HUES6 (cell line): ENCODE results near the gene RAPGEF4.

Experiments
- H3K27ac ChIP-seq: 2 replicates; pipeline ENCODE4 v1.7.0; 2013; ENCODE audit warnings: low read depth, mild to moderate bottlenecking, low read length, inconsistent platforms
- H3K27me3 ChIP-seq: 2 replicates; pipeline ENCODE4 v1.6.1; 2013; ENCODE audit warnings: low read length; ENCODE audit not compliant: control insufficient read depth, insufficient read depth
- H3K36me3 ChIP-seq: 2 replicates; pipeline ENCODE4 v1.6.1; 2013; ENCODE audit warnings: low read length; ENCODE audit not compliant: control insufficient read depth, insufficient read depth
- H3K4me1 ChIP-seq: 2 replicates; pipeline ENCODE4 v1.6.1; 2013; ENCODE audit warnings: low read length; ENCODE audit not compliant: control insufficient read depth, insufficient read depth
- H3K4me3 ChIP-seq: 2 replicates; pipeline ENCODE4 v1.5.1; 2013; ENCODE audit warnings: low read depth, low read length
- H3K9ac ChIP-seq: one replicate; pipeline ENCODE4 v1.6.1; 2013; ENCODE audit warnings: mild to moderate bottlenecking, low read length
- H3K9me3 ChIP-seq: 2 replicates; pipeline ENCODE4 v1.6.1; 2013; ENCODE audit warnings: low read depth, low read length; ENCODE audit not compliant: control insufficient read depth, insufficient read depth

Gene RAPGEF4

DNA sequence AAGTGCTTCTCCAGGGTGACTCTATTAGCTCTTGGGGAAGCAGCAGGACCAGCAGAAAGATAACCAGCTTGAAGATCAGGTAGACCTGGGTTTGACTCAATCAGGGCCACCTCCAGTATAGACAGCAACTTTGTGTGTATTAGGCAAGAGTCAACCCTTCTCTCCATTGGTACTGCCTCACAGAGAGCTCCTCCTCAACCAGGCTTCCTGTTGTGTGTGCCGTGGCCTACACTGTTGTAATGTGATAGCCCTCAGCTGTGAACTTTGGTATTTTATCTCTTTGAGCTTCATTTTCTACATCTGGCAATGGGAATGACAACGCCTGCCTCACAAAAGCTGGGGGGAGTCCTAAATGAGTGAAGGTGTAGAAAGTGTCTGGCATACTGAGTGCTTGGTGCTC is 323.0 kb downstream of the RAPGEF4 start:
- Histone ChIP-seq H3K27me3 (no peaks in the 10 kb centered on the region), H3K36me3 (no peaks in the 10 kb centered on the region), H3K4me3 (no peak overlapping the region), H3K4me1 (no peaks in the 10 kb centered on the region), H3K27ac (no peak overlapping the region), H3K9me3 (0 out of 2 replicates have a peak, but pooled peaks cover 5% of the 10 kb centered on the region), H3K9ac (no peak overlapping the region)

DNA sequence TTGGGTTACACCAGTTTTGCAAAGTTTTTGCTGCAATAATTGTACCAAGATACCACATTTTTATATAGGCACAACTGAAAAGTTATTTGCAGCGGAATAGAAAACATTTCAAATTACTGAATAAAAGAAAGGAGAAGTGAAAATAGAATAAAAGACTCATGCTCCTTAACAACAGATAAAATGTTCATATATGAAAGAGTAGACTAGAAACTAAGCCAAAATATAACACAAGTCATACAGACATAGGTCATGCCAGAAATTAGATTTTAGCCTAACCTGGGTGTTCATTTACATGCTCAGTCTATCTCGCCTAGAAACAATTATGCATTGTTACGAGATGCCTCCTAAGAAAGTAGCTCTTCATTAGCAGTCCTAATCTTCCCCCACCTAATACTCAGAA is 323.6 kb downstream of the RAPGEF4 start:
- no peaks in the 10 kb centered on the region for H3K36me3 ChIP-seq
- H3K9me3 ChIP-seq: 0 out of 2 replicates have a peak, but pooled peaks cover 5% of the 10 kb centered on the region
- H3K9ac ChIP-seq: no peak overlapping the region
- H3K27ac ChIP-seq: no peak overlapping the region
- H3K4me1 ChIP-seq: no peaks in the 10 kb centered on the region
- no peak overlapping the region for H3K4me3 ChIP-seq
- H3K27me3 ChIP-seq: no peaks in the 10 kb centered on the region

- Histone ChIP-seq H3K27me3 (no peaks in the 10 kb centered on the region), H3K4me3 (no peak overlapping the region), H3K27ac (no peak overlapping the region), H3K9ac (no peak overlapping the region), H3K4me1 (no peaks in the 10 kb centered on the region), H3K36me3 (no peaks in the 10 kb centered on the region), H3K9me3 (0 out of 2 replicates have a peak, but pooled peaks cover 5% of the 10 kb centered on the region)
These were observed 324.4 kb downstream of the RAPGEF4 start for GRCh38 chr2:173059971-173060461.

GRCh38 chr2:173062801-173063200 is 327.2 kb downstream of the RAPGEF4 start:
- Histone ChIP-seq H3K27ac (no peak overlapping the region), H3K27me3 (no peaks in the 10 kb centered on the region), H3K4me3 (no peak overlapping the region)

DNA sequence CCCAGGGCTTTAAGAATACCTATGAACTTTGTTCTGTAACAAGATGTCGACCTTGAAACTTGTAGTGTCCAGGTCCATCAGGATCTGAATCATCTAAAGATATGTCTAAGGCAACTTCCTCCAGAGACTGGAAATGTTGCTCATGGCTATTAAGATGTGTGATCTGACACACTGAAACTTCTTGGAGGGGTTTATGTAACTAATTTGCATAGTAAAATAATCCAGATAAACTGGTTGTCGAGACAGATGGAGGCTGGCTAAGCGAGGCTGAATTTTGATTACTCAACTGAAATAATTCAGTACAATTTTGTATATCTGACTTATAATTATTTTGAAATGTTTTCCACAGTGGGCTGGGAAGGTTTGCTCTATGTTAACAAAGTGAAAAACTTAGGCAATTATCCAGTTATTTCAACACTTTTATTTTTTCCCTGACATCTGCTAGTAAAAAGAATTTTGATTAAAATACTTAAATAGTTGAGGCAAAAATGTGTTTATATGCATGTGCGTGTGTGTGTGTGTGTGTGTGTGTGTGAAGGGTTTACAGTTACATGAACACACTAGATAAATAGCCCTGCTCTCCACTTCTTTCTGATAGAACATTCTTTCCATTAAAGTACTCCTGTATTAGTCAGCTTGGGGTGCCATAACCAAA is 328.6 kb downstream of the RAPGEF4 start:
- no peaks in the 10 kb centered on the region for H3K27me3 ChIP-seq
- no peaks in the 10 kb centered on the region for H3K4me1 ChIP-seq

More at GRCh38 chr2:173062801-173063200, 327.2 kb downstream of the RAPGEF4 start:
- Histone ChIP-seq H3K36me3 (no peaks in the 10 kb centered on the region), H3K9me3 (0 out of 2 replicates have a peak, but pooled peaks cover 5% of the 10 kb centered on the region), H3K4me1 (no peaks in the 10 kb centered on the region), H3K9ac (no peak overlapping the region)

DNA sequence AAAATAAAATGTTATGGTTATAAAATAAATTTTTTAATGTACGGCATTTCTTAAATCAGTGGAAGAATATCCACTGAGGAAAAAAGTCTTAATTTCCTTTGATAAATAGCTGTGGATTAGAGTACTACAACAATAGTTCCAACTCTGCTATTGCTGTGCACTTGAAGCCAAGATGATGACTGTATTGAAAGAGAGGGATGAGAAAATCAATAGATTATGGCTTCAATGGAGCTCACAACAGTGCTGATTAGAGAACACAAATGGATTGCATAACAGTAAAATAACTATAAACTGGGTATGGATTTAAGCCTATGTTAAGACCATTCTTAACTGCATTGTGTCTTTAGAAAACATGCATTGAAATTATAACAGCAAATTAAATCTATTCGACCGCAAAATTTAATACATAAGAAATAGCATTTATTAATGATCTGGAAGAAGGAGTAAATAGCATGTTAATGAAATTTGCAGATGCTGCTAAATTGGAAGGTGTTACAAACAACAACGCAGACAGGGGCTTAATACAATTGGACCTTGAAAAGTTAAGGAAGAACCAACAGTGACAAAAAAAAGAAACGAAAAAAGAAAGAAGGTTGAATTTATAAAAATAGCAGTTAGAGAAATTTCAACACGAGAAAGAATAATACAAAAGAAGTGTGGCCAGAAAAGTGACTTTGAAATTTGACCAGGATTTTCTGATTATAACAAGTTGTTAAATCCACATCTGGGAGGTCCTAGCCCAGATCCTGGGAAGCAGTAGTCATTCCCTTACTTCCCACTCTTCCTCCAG is 331.4 kb downstream of the RAPGEF4 start:
- H3K9ac ChIP-seq: no peak overlapping the region
- no peaks in the 10 kb centered on the region for H3K27me3 ChIP-seq

More for the DNA sequence above, 328.6 kb downstream of the RAPGEF4 start:
- no peaks in the 10 kb centered on the region for H3K9me3 ChIP-seq
- no peaks in the 10 kb centered on the region for H3K36me3 ChIP-seq
- H3K9ac ChIP-seq: no peak overlapping the region
- H3K27ac ChIP-seq: no peak overlapping the region
- no peak overlapping the region for H3K4me3 ChIP-seq

GRCh38 chr2:173075056-173075780 is 339.6 kb downstream of the RAPGEF4 start:
- no peak overlapping the region for H3K27ac ChIP-seq
- H3K4me1 ChIP-seq: peaks cover 4% of the 10 kb centered on the region; the same call in 1 of the 2 replicates
- no peaks in the 10 kb centered on the region for H3K36me3 ChIP-seq
- H3K27me3 ChIP-seq: peaks cover 8% of the 10 kb centered on the region; the same call in 1 of the 2 replicates
- H3K4me3 ChIP-seq: peak overlapping the region; percentile 76
- H3K9ac ChIP-seq: peak overlapping the region; percentile 73
- 0 out of 2 replicates have a peak, but pooled peaks cover 2% of the 10 kb centered on the region for H3K9me3 ChIP-seq

More for the DNA sequence above, 331.4 kb downstream of the RAPGEF4 start:
- Histone ChIP-seq H3K4me3 (no peak overlapping the region), H3K36me3 (no peaks in the 10 kb centered on the region), H3K4me1 (no peaks in the 10 kb centered on the region), H3K9me3 (no peaks in the 10 kb centered on the region), H3K27ac (no peak overlapping the region)

- Histone ChIP-seq H3K4me1 (peaks cover 4% of the 10 kb centered on the region; the same call in 1 of the 2 replicates), H3K9me3 (0 out of 2 replicates have a peak, but pooled peaks cover 2% of the 10 kb centered on the region), H3K27ac (no peak within 1 kb of the TSS; the same call in 1 of the 2 replicates), H3K36me3 (no peaks in the 10 kb centered on the region), H3K9ac (peak within 1 kb of the TSS; percentile 73), H3K27me3 (peaks cover 8% of the 10 kb centered on the region; the same call in 1 of the 2 replicates), H3K4me3 (peak within 1 kb of the TSS; percentile 76)
These were observed 340.3 kb downstream of the RAPGEF4 start, which contains the start of gene MAP3K20 for GRCh38 chr2:173075781-173076580. Gene MAP3K20 (plus strand): TSS chr2:173075846. CDS start chr2:173091032, 15,186 bp downstream.

GRCh38 chr2:173076581-173077345 is 341.1 kb downstream of the RAPGEF4 start:
- Histone ChIP-seq H3K9me3 (0 out of 2 replicates have a peak, but pooled peaks cover 2% of the 10 kb centered on the region), H3K27me3 (peaks cover 8% of the 10 kb centered on the region; the same call in 1 of the 2 replicates), H3K4me3 (peak overlapping the region; percentile 76), H3K9ac (peak overlapping the region; percentile 73), H3K36me3 (no peaks in the 10 kb centered on the region), H3K4me1 (peaks cover 4% of the 10 kb centered on the region; the same call in 1 of the 2 replicates), H3K27ac (no peak overlapping the region; the same call in 1 of the 2 replicates)
